HCT116 (cell line): ENCODE data around the gene SCN3A. TPM values are rescaled to one million over a fixed set of nuclear protein-coding genes. Genes with fewer than 3 reads are reported as not detected.

Experiments
- ATAC-seq: fragments of 200-7000 bp; cut with Tn5 transposase; 2 replicates; pipeline ENCODE4 v1.9.1; 2020; ENCODE audit warnings: mild to moderate bottlenecking, moderate library complexity
- BruUV-seq: library from RNA; stranded (reverse); fragments of 400-500 nt; replicated peaks from 2 replicates; lab custom pipeline; 2021; lab: Mats Ljungman, UMichigan
- CTCF ChIA-PET: fragments of 300-600 bp; sonication (Branson Sonifier 250); formaldehyde crosslinking; loops from one replicate; lab custom pipeline; 2021; ENCODE audit warnings: antibody characterized with exemption; lab: Charles Lee
- POLR2A ChIA-PET: fragments of 300-600, 350-600 bp; sonication (Branson Sonifier 250); formaldehyde crosslinking; loops from one replicate; lab custom pipeline; 2021; ENCODE audit warnings: antibody characterized with exemption; lab: Charles Lee
- RAD21 ChIA-PET, 2 experiments: fragments of 300-600 bp; sonication (Branson Sonifier 250); formaldehyde crosslinking; loops; one replicate each; lab custom pipeline; 2023; ENCODE audit warnings: low total read pairs in 2 of 2; ENCODE audit not compliant: uncharacterized antibody in 2 of 2, unreplicated experiment in 2 of 2, low non-redundant PET in 1 of 2; lab: Charles Lee
- DNase-seq: peaks from one replicate; pipeline ENCODE4 v3.0.0-alpha.2; 2010; ENCODE audit warnings: low read depth, low spot score
- H2AFZ ChIP-seq: fragments of 200-600 bp; shearing (Covaris generic), sonication (generic); 2 replicates; pipeline ENCODE4 v1.6.1; 2017; ENCODE audit warnings: low read depth, mixed run types, mixed read lengths, antibody characterized with exemption, low read length; ENCODE audit not compliant: poor library complexity, severe bottlenecking
- H3K27ac ChIP-seq: 2 replicates; pipeline ENCODE4 v1.5.1; 2012; ENCODE audit warnings: low read depth, low read length
- H3K27me3 ChIP-seq: fragments of 200-600 bp; sonication (generic); 2 replicates; pipeline ENCODE4 v1.6.1; 2016; ENCODE audit warnings: mixed run types, low read length, mixed read lengths; ENCODE audit not compliant: insufficient read depth
- H3K36me3 ChIP-seq, 2 experiments: fragments of 200-500 bp in 1 of 2; fragments of 200-600 bp in 1 of 2; sonication (Bioruptor generic) in 1 of 2; sonication (generic) in 1 of 2; 2 replicates each; pipeline versions ENCODE4 v1.5.1 to v1.6.1; 2014 to 2016; ENCODE audit warnings: low read length in 2 of 2, inconsistent platforms in 1 of 2, mixed read lengths in 1 of 2, mixed run types in 1 of 2; ENCODE audit not compliant: insufficient read depth in 2 of 2, control insufficient read depth in 1 of 2
- H3K4me1 ChIP-seq, 2 experiments: fragments of 200-600 bp in 1 of 2; sonication (generic) in 1 of 2; 2 replicates each; pipeline versions ENCODE4 v1.5.1 to v1.6.1; 2012 to 2017; ENCODE audit warnings: low read length in 2 of 2, inconsistent platforms in 1 of 2, mild to moderate bottlenecking in 1 of 2, mixed read lengths in 1 of 2, mixed run types in 1 of 2, moderate library complexity in 1 of 2; ENCODE audit not compliant: insufficient read depth in 2 of 2, control insufficient read depth in 1 of 2
- H3K4me2 ChIP-seq: fragments of 200-600 bp; sonication (generic); 2 replicates; pipeline ENCODE4 v1.6.1; 2017; ENCODE audit warnings: mixed run types, low read length, mixed read lengths
- H3K4me3 ChIP-seq, 2 experiments: fragments of 200-600 bp in 1 of 2; sonication (generic) in 1 of 2; replicated peaks in 1 of 2; 2 replicates each; pipeline ENCODE4 v1.5.1; 2011 to 2016; ENCODE audit warnings: low read length in 2 of 2, control low read depth in 1 of 2, low read depth in 1 of 2, mild to moderate bottlenecking in 1 of 2, mixed read lengths in 1 of 2, mixed run types in 1 of 2
- H3K79me2 ChIP-seq: fragments of 200-600 bp; sonication (generic); 2 replicates; pipeline ENCODE4 v1.6.1; 2017; ENCODE audit warnings: mild to moderate bottlenecking, mixed run types, low read length, moderate library complexity, mixed read lengths; ENCODE audit not compliant: insufficient read depth
- H3K9ac ChIP-seq: fragments of 200-600 bp; sonication (generic); 2 replicates; pipeline ENCODE4 v1.6.1; 2016; ENCODE audit warnings: low read length, mixed read lengths
- H3K9me2 ChIP-seq: fragments of 200-600 bp; sonication (generic), shearing (Covaris generic); 2 replicates; pipeline ENCODE4 v1.6.1; 2017; ENCODE audit warnings: mixed run types, mild to moderate bottlenecking, moderate library complexity; ENCODE audit not compliant: insufficient read depth
- H3K9me3 ChIP-seq, 2 experiments: fragments of 200-500 bp in 1 of 2; fragments of 200-600 bp in 1 of 2; sonication (Bioruptor generic) in 1 of 2; sonication (generic) in 1 of 2; 2 replicates each; pipeline ENCODE4 v1.6.1; 2014 to 2017; ENCODE audit warnings: low read length in 2 of 2, mixed read lengths in 2 of 2, inconsistent platforms in 1 of 2, low read depth in 1 of 2, mild to moderate bottlenecking in 1 of 2, mixed run types in 1 of 2, moderate library complexity in 1 of 2; ENCODE audit not compliant: control insufficient read depth in 1 of 2, insufficient read depth in 1 of 2
- H4K20me1 ChIP-seq: fragments of 200-600 bp; sonication (generic), shearing (Covaris generic); 2 replicates; pipeline ENCODE4 v1.6.1; 2017; ENCODE audit warnings: mixed run types, mild to moderate bottlenecking, moderate library complexity; ENCODE audit not compliant: insufficient read depth
- CEBPB ChIP-seq: IDR thresholded peaks from 2 replicates; pipeline ENCODE4 v1.6.1; 2012; ENCODE audit warnings: low read depth
- EGR1 ChIP-seq: IDR thresholded peaks from 2 replicates; pipeline ENCODE4 v1.6.1; 2012; ENCODE audit warnings: low read depth
- ELF1 ChIP-seq: IDR thresholded peaks from 2 replicates; pipeline ENCODE4 v1.6.1; 2012; ENCODE audit warnings: low read depth, borderline replicate concordance
- FOSL1 ChIP-seq: IDR thresholded peaks from 2 replicates; pipeline ENCODE4 v1.6.1; 2012; ENCODE audit warnings: low read depth
- POLR2A ChIP-seq: IDR thresholded peaks from 2 replicates; pipeline ENCODE4 v1.7.0; 2011; ENCODE audit warnings: borderline replicate concordance; ENCODE audit not compliant: insufficient read depth, insufficient read length; ENCODE audit errors: extremely low read depth
- POLR2AphosphoS5 ChIP-seq: IDR thresholded peaks from 2 replicates; pipeline ENCODE4 v1.6.1; 2011; ENCODE audit warnings: mild to moderate bottlenecking, low read depth, low read length, moderate library complexity
- RAD21 ChIP-seq: IDR thresholded peaks from 2 replicates; pipeline ENCODE4 v1.6.1; 2012; ENCODE audit warnings: low read depth, mild to moderate bottlenecking
- SRF ChIP-seq: IDR thresholded peaks from 2 replicates; pipeline ENCODE4 v1.6.1; 2012; ENCODE audit warnings: low read depth
- TCF7L2 ChIP-seq: IDR thresholded peaks from 2 replicates; pipeline ENCODE4 v1.7.0; 2011; ENCODE audit warnings: borderline replicate concordance, inconsistent platforms; ENCODE audit not compliant: insufficient read depth, insufficient read length; ENCODE audit errors: extremely low read depth
- ZNF274 ChIP-seq: fragments of 200-500 bp; sonication (Bioruptor generic); IDR thresholded peaks from 2 replicates; pipeline ENCODE4 v1.6.1; 2014; ENCODE audit warnings: mild to moderate bottlenecking, low read depth, low read length, inconsistent platforms
- intact Hi-C: fragments of 100-400 bp; cut with micrococcal nuclease; formaldehyde crosslinking; loops from 2 replicates; pipeline ENCODE4 v1.10.0; 2022
- total RNA-seq: library from RNA; stranded (reverse); gene quantifications from one replicate; pipeline ENCODE4 v1.2.1, GENCODE V29; 2021; ENCODE audit not compliant: unreplicated experiment
- TF ChIP-seq, protein P1 (sequence below): IDR thresholded peaks from 2 replicates; pipeline ENCODE4 v1.6.1; 2012; ENCODE audit warnings: low read depth
- TF ChIP-seq, protein P2 (sequence below): IDR thresholded peaks from 2 replicates; pipeline ENCODE4 v1.6.1; 2012

The SCN3A gene
- total RNA-seq, 1 experiment from 2014 or later, result not detected

DNA sequence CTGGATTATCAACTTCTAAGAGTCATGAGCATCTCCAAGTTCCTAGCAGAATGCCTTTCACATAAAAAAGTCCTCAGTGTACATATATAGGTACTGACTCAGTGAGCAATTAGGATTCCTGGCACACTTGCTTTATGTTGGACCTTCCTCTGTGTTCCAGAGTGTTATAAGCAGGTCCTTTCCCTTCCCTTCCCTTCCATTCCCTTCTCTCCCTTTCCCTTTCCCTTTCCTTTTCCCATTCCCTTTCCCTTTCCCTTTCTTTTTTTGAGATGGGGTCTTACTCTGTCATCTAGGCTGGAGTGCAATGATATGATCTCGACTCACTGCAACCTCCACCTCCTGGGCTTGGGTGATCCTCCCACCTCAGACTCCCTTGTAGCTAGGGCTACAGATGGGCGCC lies 48.7 kb downstream of the SCN3A start:
- no peaks in the 10 kb centered on the region for H3K36me3 ChIP-seq
- H3K9me3 ChIP-seq, result no peaks in the 10 kb centered on the region
- RAD21 ChIA-PET, result no interaction called here
- no peak for TF ChIP-seq POLR2AphosphoS5
- TF ChIP-seq EGR1, result no peak
- no peak for TF ChIP-seq RAD21
- TF ChIP-seq TCF7L2, result no peak
- no peak for TF ChIP-seq ZNF274
- no peak for TF ChIP-seq SRF
- TF ChIP-seq POLR2A, result no peak
- TF ChIP-seq CEBPB, result no peak
- no peak for TF ChIP-seq ELF1
- TF ChIP-seq FOSL1, result no peak
- TF ChIP-seq, protein P1, sequence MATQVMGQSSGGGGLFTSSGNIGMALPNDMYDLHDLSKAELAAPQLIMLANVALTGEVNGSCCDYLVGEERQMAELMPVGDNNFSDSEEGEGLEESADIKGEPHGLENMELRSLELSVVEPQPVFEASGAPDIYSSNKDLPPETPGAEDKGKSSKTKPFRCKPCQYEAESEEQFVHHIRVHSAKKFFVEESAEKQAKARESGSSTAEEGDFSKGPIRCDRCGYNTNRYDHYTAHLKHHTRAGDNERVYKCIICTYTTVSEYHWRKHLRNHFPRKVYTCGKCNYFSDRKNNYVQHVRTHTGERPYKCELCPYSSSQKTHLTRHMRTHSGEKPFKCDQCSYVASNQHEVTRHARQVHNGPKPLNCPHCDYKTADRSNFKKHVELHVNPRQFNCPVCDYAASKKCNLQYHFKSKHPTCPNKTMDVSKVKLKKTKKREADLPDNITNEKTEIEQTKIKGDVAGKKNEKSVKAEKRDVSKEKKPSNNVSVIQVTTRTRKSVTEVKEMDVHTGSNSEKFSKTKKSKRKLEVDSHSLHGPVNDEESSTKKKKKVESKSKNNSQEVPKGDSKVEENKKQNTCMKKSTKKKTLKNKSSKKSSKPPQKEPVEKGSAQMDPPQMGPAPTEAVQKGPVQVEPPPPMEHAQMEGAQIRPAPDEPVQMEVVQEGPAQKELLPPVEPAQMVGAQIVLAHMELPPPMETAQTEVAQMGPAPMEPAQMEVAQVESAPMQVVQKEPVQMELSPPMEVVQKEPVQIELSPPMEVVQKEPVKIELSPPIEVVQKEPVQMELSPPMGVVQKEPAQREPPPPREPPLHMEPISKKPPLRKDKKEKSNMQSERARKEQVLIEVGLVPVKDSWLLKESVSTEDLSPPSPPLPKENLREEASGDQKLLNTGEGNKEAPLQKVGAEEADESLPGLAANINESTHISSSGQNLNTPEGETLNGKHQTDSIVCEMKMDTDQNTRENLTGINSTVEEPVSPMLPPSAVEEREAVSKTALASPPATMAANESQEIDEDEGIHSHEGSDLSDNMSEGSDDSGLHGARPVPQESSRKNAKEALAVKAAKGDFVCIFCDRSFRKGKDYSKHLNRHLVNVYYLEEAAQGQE, result no peak
- TF ChIP-seq, protein P2, sequence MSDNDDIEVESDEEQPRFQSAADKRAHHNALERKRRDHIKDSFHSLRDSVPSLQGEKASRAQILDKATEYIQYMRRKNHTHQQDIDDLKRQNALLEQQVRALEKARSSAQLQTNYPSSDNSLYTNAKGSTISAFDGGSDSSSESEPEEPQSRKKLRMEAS, result no peak
- no peak overlapping the region for H2AFZ ChIP-seq
- no peak overlapping the region for H3K27ac ChIP-seq
- no peaks in the 10 kb centered on the region for H3K9me2 ChIP-seq
- H3K79me2 ChIP-seq, result no peaks in the 10 kb centered on the region
- H3K4me3 ChIP-seq, result no peak overlapping the region
- ATAC-seq (no peak), DNase-seq (no peak)
- no peaks in the 10 kb centered on the region for H4K20me1 ChIP-seq
- H3K4me1 ChIP-seq, result no peaks in the 10 kb centered on the region
- BruUV-seq, result no TSS peak
- peaks cover 1% of the 10 kb centered on the region for H3K27me3 ChIP-seq
- H3K4me2 ChIP-seq, result no peak overlapping the region
- POLR2A ChIA-PET, result no interaction called here
- H3K9ac ChIP-seq, result no peak overlapping the region
- intact Hi-C loops, result no loop called here
- CTCF ChIA-PET, result no interaction called here
